Spinal cord (tissue), 10 donors: ENCODE data around the gene SLC1A1. TPM values are rescaled to one million over a fixed set of nuclear protein-coding genes. Genes with fewer than 3 reads are reported as not detected.
"Not testable (repeated sequence)": the region's sequence is repeated elsewhere in the genome, so short reads cannot be mapped to it uniquely, and the experiment has no call there.

Source experiments
- DNase-seq, 6 donors: peaks; one replicate each; pipeline versions ENCODE4 v3.0.0 to v3.0.0-alpha.2; 2013 to 2015; ENCODE audit warnings: low spot score in 6 of 6, low read depth in 4 of 6
- H3K27ac ChIP-seq: one replicate; pipeline ENCODE4 v1.5.1; 2013; ENCODE audit warnings: low read depth, low read length, control low read depth
- H3K27me3 ChIP-seq: one replicate; pipeline ENCODE4 v1.6.1; 2013; ENCODE audit warnings: low read length; ENCODE audit not compliant: control insufficient read depth, insufficient read depth
- H3K36me3 ChIP-seq: one replicate; pipeline ENCODE4 v1.6.1; 2013; ENCODE audit warnings: low read length; ENCODE audit not compliant: control insufficient read depth, insufficient read depth
- H3K4me1 ChIP-seq: one replicate; pipeline ENCODE4 v1.6.1; 2013; ENCODE audit warnings: low read length; ENCODE audit not compliant: control insufficient read depth, insufficient read depth
- H3K4me3 ChIP-seq: one replicate; pipeline ENCODE4 v1.5.1; 2013; ENCODE audit warnings: low read depth, low read length, control low read depth
- H3K9me3 ChIP-seq: one replicate; pipeline ENCODE4 v1.6.1; 2013; ENCODE audit warnings: low read length; ENCODE audit not compliant: control insufficient read depth, insufficient read depth
- WGBS: methylation state at CpG from one replicate; pipeline ENCODE4 v1.1.5; 2013; ENCODE audit warnings: missing lambda C conversion rate; ENCODE audit not compliant: insufficient coverage; 5-methylcytosine and 5-hydroxymethylcytosine counted together
- polyA plus RNA-seq, 2 donors: library from polyadenylated mRNA; unstranded; fragments of 120-200 nt; gene quantifications; one replicate each; pipeline ENCODE4 v1.2.1, GENCODE V29; 2013; ENCODE audit not compliant: insufficient read length in 2 of 2
- total RNA-seq, 2 donors: library from RNA; depleted of rRNA in 1 of 2; stranded (reverse); fragments of 120-200 nt in 1 of 2; fragments of >200 nt in 1 of 2; gene quantifications; one replicate each; pipeline versions ENCODE4 v1.2.3 to v1.2.4, GENCODE V29; 2013 to 2014
- donor health status: healthy.

SLC1A1 gene
- total and polyA plus RNA-seq, 4 donors: 22.3 to 67.7 (median 50.5) TPM

- no peak for DNase-seq
- WGBS: 90% methylated on average over 1 of the region's 4 CpGs
- no peaks in the 10 kb centered on the region for H3K27me3 ChIP-seq
- H3K27ac ChIP-seq: no peak overlapping the region
- no peaks in the 10 kb centered on the region for H3K4me1 ChIP-seq
- H3K9me3 ChIP-seq: no peaks in the 10 kb centered on the region
- H3K36me3 ChIP-seq: no peaks in the 10 kb centered on the region
- no peak overlapping the region for H3K4me3 ChIP-seq
These were observed 20.5 kb downstream of the SLC1A1 start for GRCh38 chr9:4510546-4511322.

- no peaks in the 10 kb centered on the region for H3K9me3 ChIP-seq
- no peak for DNase-seq
- no peaks in the 10 kb centered on the region for H3K27me3 ChIP-seq
- no peaks in the 10 kb centered on the region for H3K36me3 ChIP-seq
- 68% methylated on average over 6 of the region's 8 CpGs for WGBS
- no peak overlapping the region for H3K4me3 ChIP-seq
- H3K4me1 ChIP-seq: no peaks in the 10 kb centered on the region
- H3K27ac ChIP-seq: no peak overlapping the region
These were observed 24.2 kb downstream of the SLC1A1 start for GRCh38 chr9:4514252-4515128.

- no peaks in the 10 kb centered on the region for H3K27me3 ChIP-seq
- DNase-seq: peak in 2 of 6 donors; percentile 16 to 29
- no peaks in the 10 kb centered on the region for H3K36me3 ChIP-seq
- no peaks in the 10 kb centered on the region for H3K9me3 ChIP-seq
- H3K4me3 ChIP-seq: no peak overlapping the region
- H3K4me1 ChIP-seq: no peaks in the 10 kb centered on the region
- WGBS: no CpG with 5 or more reads among the region's 1 CpG
- no peak overlapping the region for H3K27ac ChIP-seq
These were observed 25.7 kb downstream of the SLC1A1 start for GRCh38 chr9:4515958-4516375.

GRCh38 chr9:4517274-4517673, 27.0 kb downstream of the SLC1A1 start:
- no peak overlapping the region for H3K27ac ChIP-seq
- WGBS: 77% methylated on average over 6 of the region's 6 CpGs
- no peak for DNase-seq
- no peaks in the 10 kb centered on the region for H3K4me1 ChIP-seq
- no peaks in the 10 kb centered on the region for H3K27me3 ChIP-seq
- H3K9me3 ChIP-seq: no peaks in the 10 kb centered on the region
- H3K4me3 ChIP-seq: no peak overlapping the region
- no peaks in the 10 kb centered on the region for H3K36me3 ChIP-seq

- H3K4me3 ChIP-seq: no peak overlapping the region
- no peaks in the 10 kb centered on the region for H3K4me1 ChIP-seq
- no peaks in the 10 kb centered on the region for H3K9me3 ChIP-seq
- no peaks in the 10 kb centered on the region for H3K36me3 ChIP-seq
- no peak overlapping the region for H3K27ac ChIP-seq
- WGBS: no CpG with 5 or more reads among the region's 2 CpGs
- DNase-seq: no peak
- no peaks in the 10 kb centered on the region for H3K27me3 ChIP-seq
These were observed 29.3 kb downstream of the SLC1A1 start for GRCh38 chr9:4519604-4520003.

GRCh38 chr9:4520055-4520454, 29.8 kb downstream of the SLC1A1 start:
- Histone ChIP-seq H3K9me3 (no peaks in the 10 kb centered on the region), H3K27ac (no peak overlapping the region), H3K27me3 (no peaks in the 10 kb centered on the region), H3K36me3 (no peaks in the 10 kb centered on the region), H3K4me3 (no peak overlapping the region), H3K4me1 (no peaks in the 10 kb centered on the region)
- DNase-seq: peak in 1 of 6 donors; percentile 14
- no CpG with 5 or more reads among the region's 2 CpGs for WGBS

- DNase-seq: peak in 1 of 6 donors; percentile 15
- H3K4me1 ChIP-seq: no peaks in the 10 kb centered on the region
- H3K9me3 ChIP-seq: peaks cover 2% of the 10 kb centered on the region
- WGBS: 58% methylated on average over 3 of the region's 6 CpGs
- no peak overlapping the region for H3K27ac ChIP-seq
- peaks cover 6% of the 10 kb centered on the region for H3K36me3 ChIP-seq
- H3K4me3 ChIP-seq: no peak overlapping the region
- no peaks in the 10 kb centered on the region for H3K27me3 ChIP-seq
These were observed 40.1 kb downstream of the SLC1A1 start for GRCh38 chr9:4530375-4530774.

- H3K27ac ChIP-seq: not testable (repeated sequence)
These were observed 40.6 kb downstream of the SLC1A1 start for GRCh38 chr9:4530831-4531230.

GRCh38 chr9:4531355-4531754, 41.1 kb downstream of the SLC1A1 start:
- not testable (repeated sequence) for H3K36me3 ChIP-seq, H3K4me3 ChIP-seq, DNase-seq, H3K4me1 ChIP-seq, H3K27me3 ChIP-seq, H3K9me3 ChIP-seq, H3K27ac ChIP-seq
- 82% methylated on average over 8 of the region's 8 CpGs for WGBS

More at GRCh38 chr9:4530831-4531230, 40.6 kb downstream of the SLC1A1 start:
- not testable (repeated sequence) for H3K27me3 ChIP-seq, DNase-seq, H3K9me3 ChIP-seq, H3K4me1 ChIP-seq, H3K36me3 ChIP-seq, H3K4me3 ChIP-seq
- WGBS: 91% methylated on average over 1 of the region's 3 CpGs
